Measurements from ENCODE around the gene PPP1R18. TPM values are rescaled to one million over a fixed set of nuclear protein-coding genes. Genes with fewer than 3 reads are reported as not detected.

Gene PPP1R18
- total and polyA plus RNA-seq, 2 of the 4 experiments (the other 2 are of a cell fraction) = 31.9 to 134 TPM

- Histone ChIP-seq H3K18ac (ENCODE audit: low read depth, low read length) (peak within 1 kb of the TSS; percentile 93), H3K14ac (replicated peaks; ENCODE audit: low read depth, low read length) (peak within 1 kb of the TSS; percentile 99), H2AK5ac (ENCODE audit: low read depth, low read length) (peak within 1 kb of the TSS; percentile 98), H4K20me1 (ENCODE audit: insufficient read depth, low read length) (peaks cover 7% of the 10 kb centered on the region; the same call in 1 of the 2 replicates), H3K23ac (ENCODE audit: low read depth, low read length) (peak within 1 kb of the TSS; percentile 98), H2BK5ac (ENCODE audit: low read depth, low read length, poor library complexity, severe bottlenecking) (peak within 1 kb of the TSS; percentile 96), H2BK120ac (ENCODE audit: low read depth, low read length) (peak within 1 kb of the TSS; percentile 97), H3K4me1 (ENCODE audit: control insufficient read depth, insufficient read depth, low read length) (peaks cover 21% of the 10 kb centered on the region), H3K79me1 (ENCODE audit: low read depth in 1 of 2, low read length in 2 of 2) (peaks cover 18 to 37% of the 10 kb centered on the region in 2 experiments; a peak in 3 of 4 replicates), H3K9me1 (ENCODE audit: insufficient read depth, low read length) (peaks cover 13% of the 10 kb centered on the region), H3K4ac (ENCODE audit: low read depth, low read length) (peak within 1 kb of the TSS; percentile 99), H2AFZ (replicated peaks; ENCODE audit: low read length, poor library complexity) (peak within 1 kb of the TSS; percentile 98), H3K4me3 (ENCODE audit: insufficient read depth, low read depth, low read length) (peak within 1 kb of the TSS; percentile 89), H3K27ac (ENCODE audit: insufficient read depth, low read length) (peak within 1 kb of the TSS; percentile 99), H3K9ac (ENCODE audit: low read depth, low read length) (peak within 1 kb of the TSS; percentile 97), H4K8ac (ENCODE audit: low read depth in 2 of 2, low read length in 2 of 2) (peak within 1 kb of the TSS; percentile 62 to 90), H3K36me3 (ENCODE audit: control insufficient read depth, insufficient read depth, low read length) (peaks cover under 1% of the 10 kb centered on the region; the same call in 1 of the 2 replicates), H2BK15ac (ENCODE audit: low read depth, low read length) (peak within 1 kb of the TSS; percentile 90; the same call in 2 of the 3 replicates), H4K91ac (ENCODE audit: insufficient read depth, low read depth, low read length) (peak within 1 kb of the TSS; percentile 96), H3K27me3 (ENCODE audit: control insufficient read depth, insufficient read depth, low read length) (no peaks in the 10 kb centered on the region), H3K9me3 (ENCODE audit: control insufficient read depth, insufficient read depth, low read length) (no peaks in the 10 kb centered on the region), H3K56ac (ENCODE audit: extremely low read depth, insufficient read depth, low read length) (peak within 1 kb of the TSS; percentile 93), H2BK20ac (ENCODE audit: low read depth, low read length) (peak within 1 kb of the TSS; percentile 63; the same call in 1 of the 2 replicates), H3K4me2 (ENCODE audit: low read depth, low read length) (peak within 1 kb of the TSS; percentile 89), H2AK9ac (replicated peaks; ENCODE audit: low read depth, low read length, poor library complexity) (peak within 1 kb of the TSS; percentile 98), H4K5ac (ENCODE audit: low read depth, low read length) (peak within 1 kb of the TSS; percentile 60)
- POLR2A ChIA-PET (ENCODE audit: unreplicated experiment) = interaction anchor here (0.5 to 1.5 kb wide), 3 partner anchors 28 to 100 kb away, joined by 3 to 5 read pairs (median 3); no protein-coding TSS in a partner anchor
- no TSS peak for BruUV-seq (replicated peaks)
- CTCF ChIA-PET = interaction anchor here (0.6 to 1.2 kb wide), 2 partner anchors 11 to 33 kb away, joined by 3 to 4 read pairs; no protein-coding TSS in a partner anchor
- DNase-seq = peak; percentile 87
- in situ Hi-C loops (cut with MboI; ENCODE audit: low sequenced_read_pairs) (no loop called here), intact Hi-C loops (cut with micrococcal nuclease) (loop anchor here (1.0 kb wide), 1 partner anchor 27 kb away; the partner anchor contains the start of gene MDC1), dilution Hi-C loops (cut with HindIII; ENCODE audit: low sequenced_read_pairs, unreplicated experiment) (no loop called here)
- peak; percentile 58 for ATAC-seq (ENCODE audit: low read depth)
- 0% methylated on average over 13 of the region's 40 CpGs; no CpG with 5 or more reads in 1 of the 2 experiments for WGBS, 2 experiments (ENCODE audit: extremely low coverage in 2 of 2, insufficient read length in 1 of 2)
- peak; percentile 77 for TF ChIP-seq MXI1 (IDR thresholded peaks at IDR 0.05; ENCODE audit: borderline replicate concordance, low read depth, low read length)
- no peak for TF ChIP-seq CHD1 (IDR thresholded peaks at IDR 0.05; ENCODE audit: low read depth, low read length)
- no peak for TF ChIP-seq ELK1 (IDR thresholded peaks at IDR 0.05; ENCODE audit: borderline replicate concordance, low read depth, low read length)
- TF ChIP-seq FOS (IDR thresholded peaks at IDR 0.05; ENCODE audit: low read depth, low read length) = no peak
- peak; percentile 64; the same call in 1 of the 2 replicates for TF ChIP-seq POLR2A (IDR thresholded peaks at IDR 0.05; ENCODE audit: low read depth, low read length)
- no peak for TF ChIP-seq CEBPB (IDR thresholded peaks at IDR 0.05; ENCODE audit: low read depth, low read length)
- TF ChIP-seq RCOR1 (IDR thresholded peaks at IDR 0.05; ENCODE audit: insufficient replicate concordance, low read length) = no peak
- TF ChIP-seq USF2 (IDR thresholded peaks at IDR 0.05; ENCODE audit: low read depth, low read length) = 0 out of 2 replicates have a peak, but pooled peaks have one; percentile 4
- TF ChIP-seq SMC3 (IDR thresholded peaks at IDR 0.05; ENCODE audit: low read depth, low read length) = no peak
- TF ChIP-seq MAFK (IDR thresholded peaks at IDR 0.05; ENCODE audit: low read depth, low read length) = no peak
- TF ChIP-seq RFX5 (IDR thresholded peaks at IDR 0.05; ENCODE audit: low read depth, low read length) = no peak
- no peak for TF ChIP-seq NFE2L2 (IDR thresholded peaks at IDR 0.05; ENCODE audit: low read depth, low read length)
- TF ChIP-seq MAZ (IDR thresholded peaks at IDR 0.05; ENCODE audit: borderline replicate concordance, low read depth, low read length) = peak; percentile 90; the same call in 1 of the 2 replicates
- peak; percentile 59; the same call in 1 of the 2 replicates for TF ChIP-seq BHLHE40 (IDR thresholded peaks at IDR 0.05; ENCODE audit: low read depth, low read length)
- no peak for TF ChIP-seq RAD21 (IDR thresholded peaks at IDR 0.05; ENCODE audit: low read length)
These were observed 4.2 kb upstream of the PPP1R18 start, which contains the start of gene NRM for GRCh38 chr6:30690403-30691207. TSS of gene NRM (minus strand) at chr6:30690984. CDS start at chr6:30690974, 10 bp downstream.

Measured in IMR-90 (cell line).